HTERT RPE-1 (cell line): ENCODE measurements around the gene ZFHX2.

Experiments
- in situ Hi-C: fragments of 300-500 bp; cut with MboI; formaldehyde crosslinking; loops from 4 replicates; pipeline ENCODE4 v1.14.3; 2020; ENCODE audit warnings: low sequenced_read_pairs

The ZFHX2 gene

GRCh38 chr14:23523229-23524016 is 28.1 kb downstream of the ZFHX2 start:
- in situ Hi-C loops, result no loop called here

DNA sequence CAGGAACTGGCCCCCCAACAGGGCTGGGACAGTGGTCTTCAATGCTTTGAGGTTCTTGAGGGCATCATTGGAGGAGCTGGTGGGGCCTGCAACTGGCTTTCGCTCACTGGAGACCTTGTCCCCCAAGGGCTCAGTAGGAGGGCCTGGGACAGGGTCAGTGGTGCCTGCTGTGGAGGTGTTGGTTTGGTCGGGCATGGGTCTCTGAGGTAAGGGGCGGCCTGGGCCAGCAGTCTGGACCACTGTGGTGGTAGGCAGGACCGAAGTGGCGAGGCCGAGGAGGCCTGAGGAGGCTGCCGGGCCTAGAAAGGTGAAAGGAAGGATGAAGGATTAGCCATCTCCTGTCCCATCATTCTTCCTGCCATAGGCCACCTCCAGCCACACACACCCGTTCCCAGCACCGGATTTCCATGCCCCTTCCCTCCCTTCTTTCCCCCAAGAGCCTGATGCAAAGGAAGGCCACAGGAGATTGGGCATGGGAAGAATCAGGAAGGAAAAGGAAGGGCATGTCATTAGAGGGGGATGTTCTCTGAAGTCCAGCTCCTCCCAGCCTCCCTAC is 28.8 kb downstream of the ZFHX2 start:
- in situ Hi-C loops, result no loop called here

DNA sequence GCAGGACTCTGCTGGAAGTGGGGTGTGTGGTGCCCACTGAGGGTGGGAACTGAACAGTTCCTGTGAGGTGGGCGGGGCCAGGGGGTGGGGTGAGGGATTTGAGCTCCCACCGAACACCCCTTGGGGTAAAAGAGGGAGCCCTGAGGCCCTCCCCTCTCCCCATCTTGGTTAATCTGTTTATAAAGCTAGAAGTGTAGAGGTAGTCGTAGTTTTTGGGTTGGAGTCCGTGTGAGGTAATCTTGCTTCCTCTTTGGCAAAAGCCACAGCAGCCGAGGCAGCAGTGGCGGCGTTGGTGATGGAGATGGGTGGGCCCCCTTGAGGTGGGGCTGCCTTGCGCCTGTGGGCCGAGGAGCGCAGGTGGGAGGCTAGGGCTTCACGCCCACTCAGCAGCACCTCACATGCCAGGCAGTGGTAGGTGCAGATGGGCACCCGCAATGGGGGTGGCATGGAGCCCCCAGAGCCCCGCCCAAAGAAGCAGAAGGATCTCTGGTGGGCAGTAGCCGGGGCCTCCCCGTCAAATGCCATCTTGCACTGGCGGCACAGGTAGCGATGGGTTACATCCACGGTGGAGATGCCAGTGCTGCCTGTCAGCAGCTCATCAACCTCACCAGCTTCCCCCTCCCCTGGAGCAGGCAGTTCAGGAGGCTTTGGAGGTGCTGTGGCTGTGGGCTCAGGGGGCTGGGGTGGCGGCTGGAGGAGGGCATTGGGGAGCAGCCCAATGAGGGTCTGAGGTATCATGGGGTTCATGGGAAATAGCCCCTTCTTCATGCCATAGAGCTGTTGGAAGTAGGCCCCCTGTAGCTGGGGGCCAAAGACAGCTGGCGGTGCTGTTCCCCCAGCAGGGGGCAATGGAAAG is 29.6 kb downstream of the ZFHX2 start:
- in situ Hi-C loops, result no loop called here

GRCh38 chr14:23520899-23521533 is 30.5 kb downstream of the ZFHX2 start:
- in situ Hi-C loops, result no loop called here

DNA sequence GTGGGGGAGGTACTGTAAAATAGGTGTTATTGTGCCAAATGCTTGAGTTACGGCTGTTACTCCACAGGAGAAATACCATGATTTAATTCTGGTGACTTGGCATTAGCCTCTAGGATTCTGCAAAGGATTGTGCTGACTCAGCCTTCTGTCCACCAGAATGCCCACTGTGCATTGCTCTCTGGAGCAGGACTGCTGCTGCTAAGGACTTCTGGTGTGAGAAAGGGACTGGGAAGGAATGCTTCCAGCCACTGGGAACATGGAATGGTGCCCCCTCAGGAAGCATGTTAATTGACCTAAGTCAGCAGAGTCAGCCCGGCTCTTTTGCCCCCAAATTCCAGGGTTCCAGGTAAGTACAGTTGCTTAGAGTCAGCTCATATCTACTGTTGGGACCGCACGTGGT is 32.9 kb downstream of the ZFHX2 start:
- in situ Hi-C loops, result no loop called here

DNA sequence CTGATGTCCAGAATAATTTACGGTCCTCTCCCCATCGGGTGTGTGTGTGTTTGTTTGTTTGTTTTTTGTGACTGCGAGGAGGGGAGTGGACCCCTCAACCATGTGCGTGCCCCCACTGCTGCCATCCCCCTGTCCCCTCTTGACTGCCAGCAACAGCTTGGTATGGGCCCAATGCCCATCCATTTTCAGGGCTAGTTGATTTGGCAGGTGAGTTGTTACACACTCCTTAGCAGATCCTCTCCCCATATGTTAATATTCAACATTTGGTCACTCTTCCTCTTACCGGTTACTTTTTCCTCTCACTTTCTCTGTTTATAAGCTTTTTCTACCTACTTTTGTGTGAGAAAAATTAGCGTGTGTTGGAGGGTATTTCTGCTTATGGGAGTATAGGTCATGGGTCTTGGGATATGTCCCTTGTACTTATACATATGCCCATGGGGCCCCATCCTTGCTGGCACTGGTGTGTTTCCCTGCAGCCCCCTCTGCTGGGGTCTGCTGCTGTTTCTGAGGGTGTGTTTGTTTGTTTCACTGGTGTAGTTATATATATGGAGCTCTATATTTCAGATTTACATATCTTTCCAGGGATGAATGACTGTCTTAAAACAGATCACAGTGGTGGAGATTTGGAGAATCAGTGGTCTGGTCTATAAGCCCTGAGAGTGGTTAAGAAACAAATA is 33.8 kb downstream of the ZFHX2 start:
- in situ Hi-C loops, result no loop called here

DNA sequence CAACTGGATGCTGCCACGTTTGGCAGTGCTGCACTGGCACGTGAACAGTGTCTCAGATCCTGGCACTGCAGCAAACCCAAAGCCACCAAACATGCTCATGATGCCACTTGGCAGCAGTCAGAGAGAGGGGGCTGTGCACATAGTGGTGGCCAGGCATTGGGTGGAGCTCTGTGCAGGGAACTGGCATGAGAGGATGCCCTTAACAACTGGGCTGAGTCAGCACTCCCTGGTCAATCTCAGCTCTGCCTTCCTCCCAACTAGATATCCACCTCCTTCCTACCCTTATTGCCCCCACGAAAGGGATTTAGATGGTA is 37.0 kb downstream of the ZFHX2 start:
- in situ Hi-C loops, result no loop called here

GRCh38 chr14:23513818-23514643 is 37.5 kb downstream of the ZFHX2 start:
- in situ Hi-C loops, result no loop called here

DNA sequence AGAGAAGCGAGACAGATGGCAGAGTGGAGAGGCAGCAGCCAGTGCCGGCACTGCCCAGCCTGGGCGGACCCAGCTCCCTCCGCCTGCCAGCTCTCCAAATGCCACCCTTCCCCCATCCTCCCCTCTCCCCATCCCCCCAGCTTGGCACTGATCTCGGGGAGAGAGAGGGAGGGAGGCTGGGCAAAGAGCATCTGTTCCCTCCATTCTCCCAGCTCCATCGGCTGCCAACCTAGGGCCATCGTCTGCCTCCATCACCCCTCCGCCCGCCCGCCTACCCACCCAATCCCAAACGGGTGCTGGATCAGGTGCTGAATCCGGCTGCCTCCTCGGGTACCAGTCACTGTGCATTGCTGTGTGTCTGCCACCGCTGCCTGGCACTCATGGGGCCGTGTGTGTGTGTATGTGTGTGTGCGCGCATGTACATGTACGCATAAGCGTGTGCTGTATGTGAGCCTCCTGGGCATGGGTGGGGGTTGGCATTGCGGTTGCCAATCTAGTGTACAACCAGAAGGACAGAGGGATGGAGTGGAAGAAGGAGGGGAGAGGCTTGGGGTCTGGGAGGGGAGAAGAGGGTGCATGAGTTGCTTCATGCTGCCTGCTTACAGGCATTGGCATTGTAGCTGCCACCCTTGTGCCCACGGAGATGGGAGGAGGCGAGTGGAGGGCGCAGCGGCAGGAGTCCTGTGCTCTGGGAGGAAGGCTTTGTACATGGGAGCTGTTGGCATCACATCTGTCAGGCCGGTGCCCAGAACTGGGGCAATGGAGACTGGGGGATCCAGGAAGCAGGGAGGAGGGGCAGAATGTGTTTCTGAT is 38.4 kb downstream of the ZFHX2 start:
- in situ Hi-C loops, result no loop called here

DNA sequence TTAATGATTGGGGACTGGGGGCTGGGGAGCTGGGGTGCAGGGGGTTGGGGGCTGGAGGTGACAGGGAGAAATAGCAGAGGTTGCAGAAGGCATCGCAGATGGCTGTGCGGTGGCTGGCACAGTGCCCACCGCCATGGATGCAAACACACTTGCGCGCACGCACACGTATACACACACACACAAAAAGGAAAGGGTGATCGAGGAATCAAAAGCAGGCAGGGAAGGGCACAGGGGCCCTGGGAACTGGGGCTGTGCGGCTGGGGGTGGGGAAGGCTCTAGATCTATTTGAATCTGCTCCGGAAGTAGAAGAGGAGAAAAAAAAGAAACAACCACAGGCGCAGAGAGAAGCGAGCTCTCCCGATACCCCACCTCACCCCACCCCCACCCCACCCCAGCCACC is 39.4 kb downstream of the ZFHX2 start:
- in situ Hi-C loops, result no loop called here

DNA sequence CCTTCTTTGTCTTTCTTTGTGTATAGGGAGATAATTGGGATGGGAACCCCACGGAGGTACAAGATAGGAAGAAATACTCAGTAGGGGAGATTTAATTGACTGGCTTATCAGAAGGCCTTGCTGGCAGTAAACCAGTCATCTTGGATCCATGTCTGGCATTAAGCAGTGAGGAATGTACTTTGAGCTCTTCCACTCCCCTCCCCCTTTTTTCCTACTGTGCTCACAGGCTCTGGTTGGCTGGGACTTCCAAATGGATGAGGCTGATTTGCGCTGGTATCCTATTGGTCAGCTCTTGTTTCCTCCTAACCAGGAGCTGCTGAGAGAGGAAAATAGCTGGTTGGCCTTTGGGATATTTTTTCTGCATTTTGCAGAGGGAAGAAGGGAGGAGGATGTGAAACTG is 57.3 kb downstream of the ZFHX2 start:
- in situ Hi-C loops, result no loop called here

DNA sequence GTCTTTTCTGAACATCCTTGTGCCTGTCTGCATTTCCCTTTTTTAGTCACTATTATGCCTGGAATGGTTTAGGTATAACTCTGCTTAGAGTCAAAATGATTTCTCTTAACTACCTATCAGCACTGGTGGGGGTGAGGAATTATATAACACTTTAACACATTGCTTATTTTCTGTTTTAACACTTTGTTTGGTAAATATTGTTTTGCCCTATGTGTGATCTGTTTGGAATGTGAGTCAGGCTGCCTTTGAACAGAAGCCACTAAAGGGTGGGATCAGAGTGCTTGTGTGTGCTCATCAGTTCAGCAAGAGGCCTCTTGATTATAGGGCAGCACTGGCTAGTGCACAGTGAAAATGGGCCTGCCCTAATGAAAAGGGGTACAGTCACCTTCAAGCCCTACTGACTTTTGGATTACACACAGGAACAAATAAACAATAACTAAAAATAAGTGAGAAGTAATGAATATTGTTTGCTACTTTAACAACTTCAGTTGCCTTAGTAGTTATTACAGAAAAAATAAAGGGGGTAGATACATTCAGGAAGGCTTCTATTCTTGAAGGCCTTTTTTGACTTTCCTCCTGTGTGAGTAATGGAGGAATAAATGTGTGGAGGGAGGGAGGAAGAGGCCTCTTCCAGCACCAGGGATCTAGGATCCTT is 58.8 kb downstream of the ZFHX2 start:
- in situ Hi-C loops, result no loop called here

- in situ Hi-C loops, result no loop called here
Measured at GRCh38 chr14:23487216-23487615, 64.3 kb downstream of the ZFHX2 start.

- in situ Hi-C loops, result no loop called here
Measured at GRCh38 chr14:23486036-23486435, 65.5 kb downstream of the ZFHX2 start.

DNA sequence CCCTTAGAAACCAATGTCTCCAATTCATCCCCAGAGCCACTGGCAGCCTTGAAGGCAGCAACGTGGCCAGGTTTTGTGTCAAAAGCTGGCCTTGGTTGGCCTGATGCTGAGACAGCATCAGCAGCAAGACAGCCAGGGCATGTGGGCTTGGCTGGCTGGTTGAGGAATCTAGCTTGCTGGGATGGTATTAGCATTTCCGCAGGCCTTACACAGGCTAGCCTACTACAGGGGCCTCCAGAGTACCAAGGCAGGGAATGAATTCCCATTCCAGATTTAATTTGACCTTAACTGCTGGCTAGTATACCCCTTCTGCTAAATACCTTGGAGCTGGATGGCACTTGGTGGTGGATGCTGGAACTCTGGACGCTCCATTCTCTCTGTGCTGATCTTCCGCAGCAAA is 66.2 kb downstream of the ZFHX2 start:
- in situ Hi-C loops, result no loop called here

DNA sequence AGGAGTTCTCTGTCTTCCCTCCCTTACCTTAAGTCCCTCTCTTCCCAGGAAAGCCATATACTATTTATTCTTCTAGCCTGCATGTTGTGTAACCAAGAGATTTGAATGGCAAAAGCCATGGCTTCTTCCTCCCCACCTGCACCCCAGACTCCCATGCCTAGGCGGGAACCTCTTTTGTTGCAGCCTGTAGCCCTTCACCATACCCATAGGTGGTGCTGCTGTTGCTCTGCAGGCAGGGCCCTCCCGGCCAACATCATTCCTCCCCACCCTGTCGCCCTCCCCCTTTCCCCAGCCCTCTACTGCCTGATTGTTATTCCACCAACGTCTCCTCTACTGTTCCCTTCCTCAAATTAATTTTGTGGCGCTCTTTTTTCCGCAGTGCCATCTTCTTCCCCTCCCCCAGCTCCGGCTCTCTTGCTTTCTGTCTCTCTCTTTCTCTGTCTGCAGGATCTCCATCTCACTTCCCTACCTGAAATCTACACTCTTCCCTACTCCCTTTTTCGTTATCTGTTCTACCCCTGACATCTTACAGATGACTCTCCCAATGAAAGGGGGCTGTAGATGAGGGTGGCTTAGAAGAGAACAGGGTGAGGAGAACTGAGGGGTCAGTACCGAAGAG is 68.2 kb downstream of the ZFHX2 start:
- in situ Hi-C loops, result no loop called here

- in situ Hi-C loops, result no loop called here
Measured at GRCh38 chr14:23482823-23483148, 68.8 kb downstream of the ZFHX2 start.

DNA sequence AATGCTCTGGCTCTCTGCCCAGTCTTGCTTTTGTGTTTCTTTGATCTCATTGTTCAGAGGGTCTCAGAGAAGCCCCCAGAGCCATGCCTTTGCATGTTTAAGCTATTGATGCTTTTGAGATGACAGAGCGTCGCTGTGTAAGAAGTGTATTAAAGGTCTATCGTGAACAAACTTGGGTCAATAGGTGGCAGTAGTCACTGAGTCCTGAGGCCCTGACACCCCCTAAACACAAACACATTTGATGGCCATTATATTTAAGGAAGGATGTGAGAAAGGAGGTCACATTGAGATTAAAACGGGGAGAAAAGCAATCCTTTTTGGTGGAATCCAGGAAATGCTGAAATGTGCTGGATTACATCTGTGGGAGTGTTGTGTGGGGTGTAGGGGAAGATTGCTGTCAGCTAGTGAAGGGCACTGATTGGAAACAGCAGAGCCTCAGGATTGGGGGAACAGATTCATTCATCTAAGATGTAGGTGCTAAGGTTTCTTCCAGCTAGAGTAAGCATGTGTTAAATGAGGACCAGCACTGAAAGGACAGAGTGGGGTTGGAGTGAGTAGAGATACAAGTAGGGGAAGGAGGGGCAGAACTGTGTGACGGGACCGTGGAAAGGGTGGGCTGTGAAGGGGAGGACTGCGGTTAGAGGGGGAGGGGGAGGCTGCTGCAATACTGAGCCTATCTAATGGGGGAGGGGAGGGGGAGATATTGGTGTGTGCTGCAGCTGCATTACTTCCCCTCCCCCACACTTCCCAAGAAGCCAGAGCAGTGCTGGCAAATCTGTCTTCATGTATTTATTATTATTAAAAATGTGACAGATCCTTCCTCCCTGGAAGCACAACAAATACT is 69.4 kb downstream of the ZFHX2 start:
- in situ Hi-C loops, result no loop called here
